ENCODE results near the gene WWOX.

Gene WWOX

GRCh38 chr16:78235168-78235800 is 135.8 kb downstream of the WWOX start:
- peak in 1 of 2 experiments; percentile 39 for DNase-seq

GRCh38 chr16:78235876-78236275 is 136.4 kb downstream of the WWOX start:
- no peak for DNase-seq

- DNase-seq, result no peak
Measured at GRCh38 chr16:78237841-78238240, 138.4 kb downstream of the WWOX start.

- DNase-seq, result no peak
Measured at GRCh38 chr16:78240459-78241222, 141.2 kb downstream of the WWOX start.

GRCh38 chr16:78242239-78242630 is 142.8 kb downstream of the WWOX start:
- no peak for DNase-seq

GRCh38 chr16:78244131-78244895 is 144.9 kb downstream of the WWOX start:
- no peak for DNase-seq

- no peak for DNase-seq
Measured at GRCh38 chr16:78246559-78246958, 147.1 kb downstream of the WWOX start.

GRCh38 chr16:78249056-78249455 is 149.6 kb downstream of the WWOX start:
- no peak for DNase-seq

- no peak for DNase-seq
Measured at GRCh38 chr16:78249832-78250231, 150.4 kb downstream of the WWOX start.

- DNase-seq, result no peak
Measured at GRCh38 chr16:78251115-78251514, 151.7 kb downstream of the WWOX start.

GRCh38 chr16:78252757-78253156 is 153.3 kb downstream of the WWOX start:
- DNase-seq, result no peak

GRCh38 chr16:78254841-78255240 is 155.4 kb downstream of the WWOX start:
- DNase-seq, result no peak

- DNase-seq, result no peak
Measured at GRCh38 chr16:78256686-78257375, 157.4 kb downstream of the WWOX start.

GRCh38 chr16:78257376-78257728 is 157.9 kb downstream of the WWOX start:
- no peak for DNase-seq

GRCh38 chr16:78258375-78259065 is 159.1 kb downstream of the WWOX start:
- no peak for DNase-seq

- DNase-seq, result no peak
Measured at GRCh38 chr16:78259873-78260272, 160.4 kb downstream of the WWOX start.

GRCh38 chr16:78264642-78265041 is 165.2 kb downstream of the WWOX start:
- DNase-seq, result no peak

GRCh38 chr16:78269256-78269655 is 169.8 kb downstream of the WWOX start:
- no peak for DNase-seq

- no peak for DNase-seq
Measured at GRCh38 chr16:78271981-78272380, 172.5 kb downstream of the WWOX start.

GRCh38 chr16:78274771-78275170 is 175.3 kb downstream of the WWOX start:
- no peak for DNase-seq

GRCh38 chr16:78275420-78275819 is 176.0 kb downstream of the WWOX start:
- DNase-seq, result no peak

- DNase-seq, result no peak
Measured at GRCh38 chr16:78277321-78278055, 178.0 kb downstream of the WWOX start.
